ENCODE measurements around the gene NTRK2.

GRCh38 chr9:84791643-84792042, 122.1 kb downstream of the NTRK2 start:
- TF ChIP-seq EZH2 (IDR thresholded peaks at IDR 0.05; ENCODE audit: borderline replicate concordance) (no peak), CTCF (IDR thresholded peaks at IDR 0.05; ENCODE audit: poor library complexity) (no peak)

Data from hepatocyte (in vitro differentiated cells).